GM18867 (cell line): Measurements from ENCODE around the gene NHS.
"Not testable (repeated sequence)": the region's sequence is repeated elsewhere in the genome, so short reads cannot be mapped to it uniquely, and the experiment has no call there.

ENCODE experiments used
- ATAC-seq: cut with Tn5 transposase; IDR thresholded peaks from one replicate; pipeline ENCODE4 v1.9.1; 2021; ENCODE audit warnings: mild to moderate bottlenecking, moderate library complexity; ENCODE audit not compliant: unreplicated experiment

NHS gene

DNA sequence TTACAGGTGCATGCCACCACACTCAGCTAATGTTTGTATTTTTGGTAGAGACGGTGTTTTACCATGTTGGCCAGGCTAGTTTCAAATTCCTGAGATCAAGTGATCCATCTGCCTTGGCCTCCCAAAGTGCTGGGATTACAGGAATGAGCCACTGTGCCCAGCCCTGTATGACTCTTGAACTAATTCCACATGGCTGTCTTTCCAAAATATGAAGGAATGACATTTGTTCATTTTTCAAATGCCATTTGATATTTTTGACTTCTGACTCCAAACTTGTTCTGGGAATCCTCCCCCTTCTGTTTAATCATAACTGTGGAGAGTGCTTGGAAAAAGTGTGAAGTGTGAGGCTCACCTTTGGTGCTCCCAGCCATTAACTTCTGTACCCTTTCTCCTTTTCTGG is 119.2 kb downstream of the NHS start:
- no peak for ATAC-seq

DNA sequence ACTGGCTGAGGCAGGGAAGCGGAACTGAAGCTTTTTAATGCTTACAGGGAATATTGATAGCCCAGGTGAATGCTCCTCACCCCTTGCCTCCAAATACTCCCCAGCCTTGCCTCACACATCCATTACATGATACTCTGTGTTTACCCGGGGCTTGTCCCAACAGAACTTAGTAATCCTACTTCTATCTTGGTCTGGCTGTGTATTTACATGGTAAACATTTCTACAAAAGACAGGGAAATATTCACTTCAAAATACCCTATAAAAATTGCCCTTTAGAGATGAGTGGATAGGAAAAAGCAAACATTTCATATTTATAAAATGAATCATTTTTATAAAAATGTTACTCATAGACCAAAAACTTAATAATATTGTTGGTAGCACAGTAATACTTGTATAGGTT is 120.1 kb downstream of the NHS start:
- ATAC-seq = no peak

DNA sequence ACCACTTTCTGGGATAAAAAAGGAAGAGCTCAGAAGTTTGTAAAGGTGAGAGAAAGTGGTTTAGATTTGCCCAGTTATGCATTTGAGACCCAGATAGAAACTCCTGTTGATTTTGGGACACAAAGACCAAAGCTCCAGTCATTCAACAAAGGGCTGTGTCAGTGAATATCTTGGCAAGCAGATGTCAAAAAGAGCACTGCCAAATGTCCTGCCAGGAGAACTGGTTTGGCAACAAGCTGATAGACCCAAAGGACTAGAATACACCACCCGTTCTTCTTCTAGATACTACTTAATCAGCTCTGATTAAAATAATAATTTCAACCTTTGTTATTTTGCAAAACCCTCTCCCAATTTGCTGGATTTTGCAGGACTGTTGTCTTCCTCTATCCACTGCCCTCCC is 121.4 kb downstream of the NHS start:
- ATAC-seq = no peak

DNA sequence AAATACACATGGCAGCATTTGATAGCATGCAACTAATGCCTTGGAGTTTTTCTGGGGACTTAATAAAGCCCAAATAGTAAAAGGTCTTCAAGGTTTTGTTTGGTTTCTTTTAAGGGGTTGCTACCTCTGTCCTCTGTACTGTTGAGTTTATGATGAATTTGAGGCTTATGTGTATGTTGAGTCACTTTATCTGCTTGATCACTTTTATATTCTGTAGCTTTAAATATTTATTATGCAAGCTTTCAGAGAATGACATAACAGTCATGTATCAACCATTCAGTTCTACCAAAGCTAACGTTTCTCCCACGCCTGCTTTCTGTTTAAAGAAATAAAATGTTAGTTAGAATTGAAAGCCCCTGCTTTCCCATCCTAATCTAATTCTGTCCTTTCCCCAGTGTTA is 122.2 kb downstream of the NHS start:
- ATAC-seq = no peak

DNA sequence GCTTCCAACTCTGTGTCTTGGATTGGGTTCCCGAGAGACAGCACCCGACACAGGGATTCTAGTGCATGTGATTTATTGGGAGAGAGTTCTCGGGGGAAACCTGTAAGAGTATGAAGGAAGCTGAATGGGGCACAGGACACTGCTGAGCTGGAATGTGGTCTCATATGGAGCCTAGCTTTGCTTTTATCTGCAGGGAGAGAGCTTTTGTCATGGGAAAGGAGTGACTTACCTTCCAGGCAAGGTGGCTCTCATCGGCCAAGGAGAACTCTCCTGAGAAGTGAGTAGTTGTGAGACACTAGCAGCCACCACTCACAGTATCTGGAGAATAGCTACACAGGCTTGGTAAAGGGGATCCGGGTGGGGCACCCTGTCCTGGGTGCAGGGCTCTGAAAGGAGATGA is 124.5 kb downstream of the NHS start:
- ATAC-seq = no peak

DNA sequence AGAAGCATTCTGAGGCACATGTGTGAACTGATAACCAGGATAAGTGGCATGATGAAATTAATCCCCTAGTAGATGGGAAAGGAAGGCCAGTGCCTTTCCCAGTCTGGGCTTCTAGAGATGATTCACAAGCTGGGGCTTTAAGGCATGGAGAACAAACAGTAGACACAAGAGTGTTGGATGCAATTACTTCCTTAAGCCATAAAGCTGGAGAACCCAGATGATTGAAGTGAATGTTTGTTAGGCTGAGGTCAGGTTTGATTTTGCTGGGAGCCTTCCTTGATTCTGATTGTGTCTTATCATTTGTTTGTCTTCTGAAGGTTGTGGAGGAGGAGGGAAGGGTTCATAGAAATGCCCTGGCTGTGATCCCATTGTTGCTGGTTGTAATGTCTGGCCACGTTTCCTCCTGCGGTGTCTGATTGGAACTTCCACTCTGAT is 125.2 kb downstream of the NHS start:
- ATAC-seq = no peak

DNA sequence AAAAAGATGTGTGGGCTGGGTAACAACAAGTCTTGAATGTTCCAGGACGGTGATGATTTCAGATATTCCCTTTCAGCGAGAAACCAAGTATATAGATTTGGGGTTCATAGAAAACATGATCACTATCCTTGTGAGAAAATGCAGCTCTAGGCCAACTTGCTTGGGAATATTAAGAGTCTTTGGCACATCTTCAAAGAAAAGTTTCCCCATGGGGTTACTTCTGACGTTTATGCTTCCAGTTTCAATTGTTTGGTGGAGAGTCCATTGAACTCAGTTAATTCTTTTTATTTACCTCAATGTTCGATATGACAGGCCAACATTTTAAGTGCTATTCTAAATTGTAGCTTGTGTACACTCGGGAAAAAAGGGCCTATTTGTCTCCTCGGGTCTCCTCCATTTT is 126.7 kb downstream of the NHS start:
- ATAC-seq = no peak

DNA sequence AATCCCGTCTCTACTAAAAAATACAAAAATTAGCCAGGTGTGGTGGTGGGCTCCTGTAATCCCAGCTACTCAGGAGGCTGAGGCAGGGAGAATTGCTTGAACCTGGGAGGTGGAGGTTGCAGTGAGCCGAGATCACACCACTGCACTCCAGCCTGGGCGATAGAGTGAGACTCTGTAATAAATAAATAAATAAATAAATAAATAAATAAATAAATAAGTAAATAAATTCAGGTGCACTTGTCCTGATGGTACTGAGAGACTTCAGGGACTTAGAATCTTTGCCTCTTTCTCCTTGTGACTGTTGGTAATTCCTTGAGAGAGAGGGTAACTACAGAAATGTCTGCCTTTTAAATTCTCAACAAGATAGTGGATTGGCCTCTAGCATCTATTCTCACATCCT is 131.4 kb downstream of the NHS start:
- ATAC-seq = not testable (repeated sequence)

DNA sequence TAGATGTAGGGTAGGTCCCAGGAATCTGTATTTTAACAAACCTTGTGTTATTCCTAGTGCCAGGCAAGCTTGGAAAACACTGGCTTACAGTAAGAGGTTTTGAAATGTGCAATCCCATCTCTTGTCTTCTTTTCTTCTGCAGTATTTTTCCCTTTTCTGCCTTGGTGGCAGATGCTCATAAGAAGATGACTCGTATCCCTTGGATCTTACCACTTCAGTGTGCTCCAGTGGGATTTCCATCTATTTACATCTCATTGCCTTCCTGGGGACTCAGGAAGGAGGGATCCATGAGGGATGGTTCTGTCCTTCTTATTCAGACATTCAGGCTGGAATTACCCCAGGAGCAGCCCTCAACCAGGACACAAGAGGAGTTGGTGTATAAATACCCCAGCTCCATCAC is 136.6 kb downstream of the NHS start:
- no peak for ATAC-seq

DNA sequence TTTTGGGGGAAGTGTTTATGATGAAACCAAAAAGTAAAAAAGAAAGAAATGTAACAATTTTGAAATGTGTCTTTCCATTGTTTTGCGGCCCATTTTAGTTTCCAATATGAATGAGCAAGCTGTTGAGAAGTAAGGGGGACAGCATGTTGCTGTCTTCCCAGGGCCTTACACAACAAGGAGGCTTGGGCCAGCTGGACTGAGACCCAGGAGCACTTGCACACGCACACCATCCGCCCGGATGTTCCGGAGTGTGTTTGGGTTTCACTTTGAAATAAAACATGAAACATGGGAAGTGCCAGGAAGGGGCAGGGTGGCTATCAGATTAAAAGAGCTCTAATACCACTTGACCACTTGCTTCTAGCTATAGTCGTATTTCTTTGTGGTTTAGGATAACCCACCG is 144.4 kb downstream of the NHS start:
- no peak for ATAC-seq

DNA sequence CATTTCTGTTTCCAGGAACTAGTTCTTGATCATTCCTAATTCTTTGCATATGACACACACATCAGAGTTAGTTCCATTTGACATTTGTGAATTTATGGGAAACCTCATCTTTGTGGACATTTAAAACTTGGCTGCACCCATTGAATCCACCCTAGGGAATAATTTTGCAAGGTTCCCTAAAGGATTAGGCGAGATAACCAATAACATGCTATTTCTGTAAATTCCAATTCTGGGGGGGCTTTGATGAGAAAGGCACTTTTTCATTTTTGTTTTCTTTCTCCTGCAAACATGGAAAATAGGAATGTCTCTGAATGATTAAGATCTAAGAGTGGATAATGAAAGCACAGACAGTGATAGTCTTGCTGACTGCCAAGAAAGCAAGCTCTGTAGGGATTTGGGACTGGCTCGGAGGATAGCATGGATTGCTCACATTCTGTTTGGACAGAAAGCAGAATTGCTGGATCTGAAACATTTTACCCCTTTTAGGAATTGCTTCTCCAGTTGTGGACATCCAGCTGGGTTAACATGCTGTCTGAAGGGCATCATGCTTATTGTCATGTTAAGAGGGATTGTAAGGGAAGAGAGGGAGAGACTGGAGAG is 145.1 kb downstream of the NHS start:
- no peak for ATAC-seq

DNA sequence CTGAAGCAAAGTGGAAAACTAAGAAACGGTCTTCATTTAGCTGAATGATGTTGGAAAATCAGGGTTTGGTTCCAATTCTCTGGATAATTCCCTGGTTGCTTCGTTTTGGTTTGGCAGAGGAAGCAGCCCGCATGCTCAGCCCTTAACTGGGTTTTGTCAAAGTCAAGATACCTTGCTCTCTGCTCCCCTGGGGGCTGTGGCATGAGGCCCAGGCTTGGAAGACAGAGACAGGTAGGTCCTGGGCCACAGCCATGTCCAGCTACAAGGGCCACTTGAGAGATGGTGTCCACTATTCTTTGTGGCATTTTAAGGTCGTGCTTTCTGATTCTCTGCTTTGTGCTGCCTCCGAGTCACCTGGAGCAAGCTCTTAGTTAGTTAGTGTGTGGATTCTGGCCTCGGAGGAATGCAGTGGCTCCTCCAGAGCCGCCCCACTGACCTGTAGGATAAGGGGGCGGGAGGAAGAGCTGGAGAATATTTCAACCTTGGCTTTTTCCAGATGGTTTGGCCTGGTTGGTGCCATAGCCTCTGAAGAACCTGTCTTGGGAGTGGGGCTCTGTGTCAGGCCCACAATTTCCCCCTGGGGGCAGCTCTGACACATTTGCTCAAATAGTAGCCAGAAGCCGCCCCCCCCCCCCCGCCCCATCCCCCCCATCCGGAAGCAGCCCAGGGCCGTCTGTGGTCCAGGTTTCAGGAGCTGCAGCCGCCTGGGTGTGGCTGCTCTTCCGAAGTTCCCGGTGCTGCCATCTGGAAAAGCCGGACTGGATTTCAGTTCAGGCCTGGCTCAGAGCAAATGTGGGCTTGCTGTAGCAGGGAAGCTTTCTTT is 147.1 kb downstream of the NHS start:
- ATAC-seq = no peak

DNA sequence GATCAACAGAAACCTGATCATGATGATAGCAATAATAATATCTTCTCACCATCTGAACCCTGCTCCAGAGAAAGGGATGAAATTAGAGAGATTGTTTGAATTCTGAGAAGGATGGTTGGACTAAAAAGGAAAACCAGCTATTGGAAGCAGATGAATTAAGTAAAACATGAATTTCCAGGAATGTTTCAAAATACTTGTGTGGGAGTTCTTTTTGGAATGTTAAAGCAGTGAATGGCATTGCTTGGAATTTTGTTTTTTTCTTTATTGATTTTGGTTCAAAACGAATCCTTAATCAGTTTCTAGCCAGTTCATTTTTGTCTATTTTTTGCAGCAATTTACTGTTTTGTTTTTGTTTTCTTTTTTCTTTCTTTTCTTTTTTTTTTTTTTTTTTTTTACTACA is 150.3 kb downstream of the NHS start:
- no peak for ATAC-seq

DNA sequence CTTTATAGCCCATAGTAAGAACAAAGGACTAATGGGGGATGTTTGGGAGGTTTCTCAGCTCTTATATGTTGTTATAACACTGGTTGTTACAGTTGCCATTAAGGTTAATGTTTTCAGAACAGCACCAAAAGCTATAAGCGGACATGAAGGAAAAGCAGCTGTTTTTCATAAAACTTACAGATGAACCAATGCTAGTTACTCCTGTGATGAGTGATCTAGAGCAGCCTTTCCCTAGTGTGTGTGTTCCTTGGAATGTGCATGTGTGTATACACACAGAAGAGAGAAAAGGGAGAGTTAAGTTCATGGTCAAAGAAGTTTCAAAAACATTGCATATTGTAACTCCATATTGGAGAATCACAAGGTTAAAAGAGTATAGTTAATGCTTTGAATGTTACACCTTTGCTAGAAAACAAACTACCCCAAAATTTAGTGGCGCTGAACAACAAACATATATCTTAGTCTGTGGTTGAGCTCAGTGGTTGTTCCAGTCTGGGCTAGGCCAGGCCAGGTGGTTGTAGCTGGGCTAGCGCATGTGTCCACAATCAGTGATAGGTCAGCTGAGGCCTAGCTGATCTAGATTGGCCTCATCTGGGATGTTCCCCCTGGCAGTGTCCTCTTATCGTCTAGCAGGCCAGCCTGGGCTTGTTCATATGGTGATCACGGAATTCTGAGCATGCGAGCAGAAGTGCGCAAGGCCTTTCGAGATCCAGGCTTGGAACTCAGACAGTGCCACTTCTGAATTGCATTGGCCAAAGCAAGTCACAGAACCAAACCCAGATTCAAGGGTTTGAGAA is 151.0 kb downstream of the NHS start:
- ATAC-seq = no peak

DNA sequence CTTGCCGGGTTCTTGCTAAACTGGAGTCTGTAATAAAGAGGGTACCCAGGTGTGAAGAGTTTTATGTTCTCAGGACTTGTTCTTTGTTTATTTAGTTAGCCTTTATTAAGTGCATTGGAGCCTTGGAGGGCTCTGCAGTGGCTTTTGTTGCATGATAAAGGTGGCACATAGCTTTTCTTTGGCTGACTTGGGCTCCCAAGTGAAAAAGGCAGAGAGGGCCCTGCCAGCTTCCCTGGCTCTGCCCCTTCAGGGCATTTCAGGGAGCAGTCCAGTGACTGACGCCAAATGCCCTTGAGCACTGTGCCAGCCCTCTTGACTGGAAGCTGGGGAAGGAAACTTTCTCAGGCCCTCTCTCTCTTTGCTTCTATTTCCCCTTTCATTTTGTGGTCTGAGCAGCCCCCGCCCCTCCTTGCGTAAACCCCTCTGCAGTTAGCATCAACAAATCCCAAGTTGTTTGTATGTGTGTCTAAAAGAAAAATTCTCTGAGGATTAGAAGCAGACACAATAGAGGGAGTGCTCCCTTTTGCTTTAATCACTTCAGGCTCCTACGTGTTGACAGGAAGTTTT is 152.2 kb downstream of the NHS start:
- no peak for ATAC-seq

DNA sequence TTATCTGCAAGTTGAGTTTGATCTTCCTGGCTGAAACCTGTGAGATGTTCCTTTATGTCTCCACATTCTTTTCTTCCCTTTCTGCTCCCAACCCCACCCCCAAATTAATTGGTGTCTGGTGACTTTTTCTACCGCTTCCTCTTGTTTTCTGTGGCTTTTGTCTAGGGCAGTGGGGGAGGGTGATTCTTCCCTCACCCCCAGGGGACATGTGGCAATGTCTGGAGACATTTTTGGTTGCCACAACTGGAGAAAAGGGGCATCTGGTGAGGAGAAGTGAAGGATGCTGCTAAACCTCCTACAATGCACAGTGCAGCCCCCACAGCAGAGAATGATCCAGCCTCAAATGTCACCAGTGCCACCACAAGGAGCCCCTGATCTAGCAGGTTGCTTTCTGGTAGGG is 152.9 kb downstream of the NHS start:
- no peak for ATAC-seq

DNA sequence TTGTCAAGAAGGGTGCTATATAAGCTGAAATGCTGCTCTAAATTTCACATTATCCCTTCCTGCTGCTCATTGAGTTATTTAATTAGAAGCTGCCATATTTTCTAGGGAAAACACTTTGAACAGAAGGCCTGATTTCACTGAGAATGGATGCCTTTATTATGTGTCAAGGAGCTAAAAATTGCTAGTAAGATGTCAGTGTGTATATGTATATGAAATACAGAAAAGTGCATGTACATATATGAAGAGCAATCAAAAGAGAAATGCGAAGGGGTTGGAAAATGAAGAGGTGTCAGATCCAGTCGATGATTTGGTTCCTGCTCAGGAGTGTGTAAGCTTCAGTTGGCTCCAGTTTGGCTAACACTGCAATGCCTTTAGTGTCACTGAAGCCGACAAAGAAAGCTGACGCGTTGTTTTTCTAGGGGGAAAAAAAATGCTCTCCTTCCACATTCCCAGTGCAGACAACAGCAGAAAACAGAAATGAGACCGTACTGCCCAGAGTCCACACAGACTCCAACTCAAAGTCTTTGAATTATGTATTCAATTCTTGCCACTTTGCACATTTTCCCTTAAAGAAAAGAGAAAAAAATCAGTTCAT is 154.2 kb downstream of the NHS start:
- no peak for ATAC-seq

DNA sequence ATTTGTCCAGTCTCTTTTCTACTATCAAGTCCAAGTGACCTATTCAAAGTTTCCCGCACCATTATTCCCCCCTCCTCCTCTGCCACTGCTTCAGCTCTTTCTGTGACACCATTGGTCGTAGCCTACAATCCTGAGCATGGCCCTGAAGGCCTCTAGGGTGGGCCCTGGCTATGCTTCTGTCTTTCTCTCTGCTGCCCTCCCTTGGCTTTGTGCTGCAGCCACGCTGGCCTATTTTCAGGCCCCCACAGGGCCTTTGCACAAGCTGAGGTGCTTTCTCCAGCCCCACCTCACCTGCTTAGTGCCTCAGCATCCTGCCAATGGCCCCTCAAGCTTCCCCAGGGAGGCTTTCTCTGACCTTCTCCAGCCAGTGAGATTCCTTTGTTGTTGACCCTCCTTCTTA is 156.5 kb downstream of the NHS start:
- ATAC-seq = no peak

DNA sequence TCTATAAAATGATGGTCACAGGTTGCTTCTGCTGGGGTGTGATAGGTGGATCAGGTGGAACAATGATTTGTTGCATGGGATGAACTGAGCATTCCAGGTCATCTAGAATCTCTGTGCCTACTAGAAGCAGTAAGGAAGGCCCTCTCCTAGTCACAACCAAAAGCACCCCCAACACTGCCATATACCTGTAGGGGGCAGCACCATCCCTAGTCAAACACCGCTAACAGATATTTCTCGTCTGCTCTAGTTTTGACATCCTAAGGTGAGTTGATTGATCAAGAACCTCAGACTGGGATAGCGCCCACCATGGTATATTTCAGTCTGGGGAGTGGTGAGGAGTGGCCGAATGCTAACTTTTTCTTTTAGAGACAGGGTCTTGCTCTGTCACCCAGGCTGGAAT is 160.2 kb downstream of the NHS start:
- peak; percentile 60 for ATAC-seq

DNA sequence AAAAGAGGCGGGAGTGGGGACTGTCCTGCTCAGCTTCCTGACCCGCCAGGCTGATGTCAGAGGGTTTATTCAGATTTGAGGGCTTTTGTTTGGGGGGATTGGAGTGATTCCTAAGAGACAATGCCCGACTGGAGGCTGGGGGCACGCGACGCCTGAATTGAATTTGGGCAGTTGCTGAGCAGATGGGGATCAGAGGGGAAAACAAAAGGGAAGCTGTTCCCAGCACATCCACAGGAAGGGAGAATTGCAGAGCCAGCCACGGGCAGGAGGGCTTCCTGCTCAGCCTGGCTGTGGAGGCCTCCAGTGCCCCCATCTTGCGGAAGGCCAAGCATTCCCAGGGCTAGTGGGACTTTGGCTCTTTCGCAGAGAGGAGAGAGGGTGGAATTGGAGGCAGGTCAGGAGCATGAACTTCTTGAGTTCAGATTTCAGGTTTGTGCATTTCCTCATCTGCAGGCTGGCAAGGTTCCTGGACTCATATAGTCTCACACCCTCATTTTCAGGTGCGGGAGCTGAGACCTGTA is 162.8 kb downstream of the NHS start:
- ATAC-seq = no peak

DNA sequence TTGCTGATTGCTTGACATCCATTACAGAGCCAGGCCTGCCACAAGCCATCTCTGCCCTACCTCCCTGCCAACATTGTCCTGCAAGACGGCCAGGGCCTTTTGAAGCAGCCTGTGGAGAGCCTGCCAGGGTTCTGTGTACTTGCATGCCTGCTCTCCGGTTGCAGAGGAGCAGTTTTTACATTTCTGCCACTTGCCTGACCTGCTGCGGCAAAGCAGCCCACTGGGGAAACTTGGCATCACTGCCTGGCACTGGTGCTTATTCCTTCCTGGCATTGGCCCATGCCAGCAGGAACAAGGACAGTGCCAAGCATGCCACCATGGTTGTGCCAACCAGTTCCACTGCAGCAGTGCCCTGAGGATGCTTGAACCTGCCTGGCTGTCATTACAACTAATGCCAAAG is 167.1 kb downstream of the NHS start:
- ATAC-seq = no peak
